ENCODE data around the gene CNTLN.

CNTLN gene

GRCh38 chr9:17117372-17117771 lies 17.5 kb upstream of the CNTLN start:
- intact Hi-C loops (cut with DNase I; ENCODE audit: low total_unique reads): no loop called here
- TF ChIP-seq CTCF (IDR thresholded peaks at IDR 0.05): no peak
- H3K27me3 ChIP-seq: no peaks in the 10 kb centered on the region
- no peak overlapping the region for H3K4me3 ChIP-seq
- H3K36me3 ChIP-seq: no peaks in the 10 kb centered on the region
- peak overlapping the region in 1 of 2 donors; percentile 1 for H3K27ac ChIP-seq
- peaks cover 0 to 11% (median 2%) of the 10 kb centered on the region in 4 donors for H3K4me1 ChIP-seq
- no peaks in the 10 kb centered on the region for H3K9me3 ChIP-seq
- DNase-seq: no peak

GRCh38 chr9:17120203-17120602 lies 14.6 kb upstream of the CNTLN start:
- Histone ChIP-seq H3K4me1 (peaks cover 0 to 11% (median 2%) of the 10 kb centered on the region in 4 donors), H3K27me3 (no peaks in the 10 kb centered on the region), H3K4me3 (no peak overlapping the region), H3K36me3 (no peaks in the 10 kb centered on the region), H3K9me3 (no peaks in the 10 kb centered on the region), H3K27ac (no peak overlapping the region)
- no peak for DNase-seq
- TF ChIP-seq CTCF (IDR thresholded peaks at IDR 0.05): no peak
- intact Hi-C loops (cut with DNase I; ENCODE audit: low total_unique reads): no loop called here

- no peaks in the 10 kb centered on the region for H3K27me3 ChIP-seq
- H3K36me3 ChIP-seq: no peaks in the 10 kb centered on the region
- no peak for TF ChIP-seq CTCF (IDR thresholded peaks at IDR 0.05)
- no peak overlapping the region for H3K27ac ChIP-seq
- H3K4me1 ChIP-seq: peaks cover 0 to 11% (median 2%) of the 10 kb centered on the region in 4 donors
- H3K9me3 ChIP-seq: no peaks in the 10 kb centered on the region
- intact Hi-C loops (cut with DNase I; ENCODE audit: low total_unique reads): no loop called here
- H3K4me3 ChIP-seq: no peak overlapping the region
- DNase-seq: no peak
Measured at GRCh38 chr9:17121264-17121663, 13.6 kb upstream of the CNTLN start.

- no peak for TF ChIP-seq CTCF (IDR thresholded peaks at IDR 0.05)
- intact Hi-C loops (cut with DNase I; ENCODE audit: low total_unique reads): no loop called here
- Histone ChIP-seq H3K27ac (no peak overlapping the region), H3K4me3 (no peak overlapping the region), H3K27me3 (no peaks in the 10 kb centered on the region), H3K4me1 (peaks cover 0 to 7% (median 0%) of the 10 kb centered on the region in 4 donors), H3K36me3 (no peaks in the 10 kb centered on the region), H3K9me3 (no peaks in the 10 kb centered on the region)
- no peak for DNase-seq
Measured at GRCh38 chr9:17130291-17130690, 4.5 kb upstream of the CNTLN start.

GRCh38 chr9:17130725-17131124 lies 4.1 kb upstream of the CNTLN start:
- no peak for TF ChIP-seq CTCF (IDR thresholded peaks at IDR 0.05)
- H3K27me3 ChIP-seq: no peaks in the 10 kb centered on the region
- H3K9me3 ChIP-seq: no peaks in the 10 kb centered on the region
- H3K4me1 ChIP-seq: peaks cover 0 to 7% (median under 1%) of the 10 kb centered on the region in 4 donors
- H3K27ac ChIP-seq: no peak overlapping the region
- no peak overlapping the region for H3K4me3 ChIP-seq
- DNase-seq: no peak
- intact Hi-C loops (cut with DNase I; ENCODE audit: low total_unique reads): no loop called here
- H3K36me3 ChIP-seq: no peaks in the 10 kb centered on the region

- H3K36me3 ChIP-seq: no peaks in the 10 kb centered on the region
- no peaks in the 10 kb centered on the region for H3K27me3 ChIP-seq
- H3K4me3 ChIP-seq: no peak overlapping the region
- no peak for TF ChIP-seq CTCF (IDR thresholded peaks at IDR 0.05)
- H3K9me3 ChIP-seq: no peaks in the 10 kb centered on the region
- no peak for DNase-seq
- intact Hi-C loops (cut with DNase I; ENCODE audit: low total_unique reads): no loop called here
- peaks cover 0 to 10% (median 3%) of the 10 kb centered on the region in 4 donors for H3K4me1 ChIP-seq
- no peak overlapping the region for H3K27ac ChIP-seq
Measured at GRCh38 chr9:17131494-17131893, 3.3 kb upstream of the CNTLN start.

Measured in tibial artery (tissue), 4 donors.